KMS-11 (cell line): Measurements from ENCODE around the gene SPIB.

Source experiments
- H2AFZ ChIP-seq: fragments of 200-600 bp; sonication (generic); 2 replicates; pipeline ENCODE4 v1.6.1; 2016; ENCODE audit warnings: antibody characterized with exemption, mixed run types, low read depth
- H3K27ac ChIP-seq: fragments of 200-600 bp; sonication (generic); 2 replicates; pipeline ENCODE4 v1.6.1; 2016; ENCODE audit warnings: mild to moderate bottlenecking, mixed run types
- H3K27me3 ChIP-seq: fragments of 200-600 bp; sonication (generic); 2 replicates; pipeline ENCODE4 v1.6.1; 2017; ENCODE audit warnings: mild to moderate bottlenecking, low read depth, mixed run types, moderate library complexity; ENCODE audit not compliant: insufficient read depth
- H3K36me3 ChIP-seq: fragments of 200-600 bp; sonication (generic); 2 replicates; pipeline ENCODE4 v1.6.1; 2017; ENCODE audit warnings: mild to moderate bottlenecking, mixed run types; ENCODE audit not compliant: insufficient read depth
- H3K4me1 ChIP-seq: fragments of 200-600 bp; sonication (generic); 2 replicates; pipeline ENCODE4 v1.6.1; 2016; ENCODE audit warnings: mild to moderate bottlenecking, low read depth, mixed run types; ENCODE audit not compliant: poor library complexity, severe bottlenecking
- H3K4me2 ChIP-seq: fragments of 200-600 bp; sonication (generic); 2 replicates; pipeline ENCODE4 v1.7.0; 2016; ENCODE audit warnings: mild to moderate bottlenecking, mixed run types
- H3K4me3 ChIP-seq: fragments of 200-600 bp; sonication (generic); IDR thresholded peaks from 2 replicates; pipeline ENCODE4 v1.6.1; 2017; ENCODE audit warnings: low read depth, low read length, mixed read lengths; ENCODE audit not compliant: insufficient read depth
- H3K79me2 ChIP-seq: fragments of 200-600 bp; sonication (generic); 2 replicates; pipeline ENCODE4 v1.6.1; 2016; ENCODE audit warnings: low read depth, mixed run types; ENCODE audit not compliant: insufficient read depth
- H3K9ac ChIP-seq: fragments of 200-600 bp; sonication (generic); 2 replicates; pipeline ENCODE4 v1.6.1; 2016; ENCODE audit warnings: mild to moderate bottlenecking, mixed run types
- H4K20me1 ChIP-seq: fragments of 200-600 bp; sonication (generic); 2 replicates; pipeline ENCODE4 v1.6.1; 2016; ENCODE audit warnings: mild to moderate bottlenecking, mixed run types; ENCODE audit not compliant: insufficient read depth
- TF ChIP-seq, protein P1 (sequence below): fragments of 200-600 bp; sonication (generic); conservative IDR thresholded peaks from 2 replicates; pipeline ENCODE4 v1.6.1; 2017; ENCODE audit warnings: low read depth, mild to moderate bottlenecking, antibody characterized with exemption, low read length, moderate library complexity, mixed read lengths

The SPIB gene

GRCh38 chr19:50461066-50461875 is 42.5 kb downstream of the SPIB start:
- TF ChIP-seq, protein P1, sequence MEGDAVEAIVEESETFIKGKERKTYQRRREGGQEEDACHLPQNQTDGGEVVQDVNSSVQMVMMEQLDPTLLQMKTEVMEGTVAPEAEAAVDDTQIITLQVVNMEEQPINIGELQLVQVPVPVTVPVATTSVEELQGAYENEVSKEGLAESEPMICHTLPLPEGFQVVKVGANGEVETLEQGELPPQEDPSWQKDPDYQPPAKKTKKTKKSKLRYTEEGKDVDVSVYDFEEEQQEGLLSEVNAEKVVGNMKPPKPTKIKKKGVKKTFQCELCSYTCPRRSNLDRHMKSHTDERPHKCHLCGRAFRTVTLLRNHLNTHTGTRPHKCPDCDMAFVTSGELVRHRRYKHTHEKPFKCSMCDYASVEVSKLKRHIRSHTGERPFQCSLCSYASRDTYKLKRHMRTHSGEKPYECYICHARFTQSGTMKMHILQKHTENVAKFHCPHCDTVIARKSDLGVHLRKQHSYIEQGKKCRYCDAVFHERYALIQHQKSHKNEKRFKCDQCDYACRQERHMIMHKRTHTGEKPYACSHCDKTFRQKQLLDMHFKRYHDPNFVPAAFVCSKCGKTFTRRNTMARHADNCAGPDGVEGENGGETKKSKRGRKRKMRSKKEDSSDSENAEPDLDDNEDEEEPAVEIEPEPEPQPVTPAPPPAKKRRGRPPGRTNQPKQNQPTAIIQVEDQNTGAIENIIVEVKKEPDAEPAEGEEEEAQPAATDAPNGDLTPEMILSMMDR, result peak; percentile 87
- Histone ChIP-seq H2AFZ (peak overlapping the region; percentile 48; the same call in 1 of the 2 replicates), H3K9ac (no peak overlapping the region)

DNA sequence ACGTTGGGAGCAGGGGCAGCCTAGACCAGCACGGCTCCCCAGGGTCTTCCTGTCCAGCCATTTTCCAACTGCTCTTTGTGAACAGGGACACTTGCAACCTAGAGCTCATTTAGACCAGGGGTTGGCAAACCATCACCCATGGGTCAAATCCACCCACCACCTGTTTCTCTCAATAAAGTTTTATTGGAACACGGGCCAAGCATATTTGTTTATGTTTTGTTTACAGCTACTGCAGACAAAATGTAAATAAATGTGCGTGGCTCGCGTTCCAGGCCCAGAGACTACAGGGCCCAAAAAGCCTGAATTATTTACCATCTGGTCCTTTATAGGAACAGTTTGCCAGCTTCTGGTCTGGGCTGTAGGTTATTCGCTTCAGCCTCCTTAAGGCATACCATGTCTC is 44.2 kb downstream of the SPIB start:
- Histone ChIP-seq H3K79me2 (no peaks in the 10 kb centered on the region), H2AFZ (no peak overlapping the region), H3K4me2 (no peak overlapping the region), H3K9ac (no peak overlapping the region), H3K27ac (no peak overlapping the region), H4K20me1 (no peaks in the 10 kb centered on the region), H3K4me3 (no peak overlapping the region), H3K36me3 (no peaks in the 10 kb centered on the region), H3K27me3 (peaks cover 50% of the 10 kb centered on the region), H3K4me1 (no peaks in the 10 kb centered on the region)
- TF ChIP-seq, protein P1, result no peak

More at GRCh38 chr19:50461066-50461875, 42.5 kb downstream of the SPIB start:
- no peak overlapping the region for H3K4me2 ChIP-seq
- H3K36me3 ChIP-seq, result no peaks in the 10 kb centered on the region
- no peak overlapping the region for H3K4me3 ChIP-seq
- H3K4me1 ChIP-seq, result no peaks in the 10 kb centered on the region
- H3K27me3 ChIP-seq, result peaks cover 53% of the 10 kb centered on the region
- H3K27ac ChIP-seq, result no peak overlapping the region
- H3K79me2 ChIP-seq, result no peaks in the 10 kb centered on the region
- H4K20me1 ChIP-seq, result no peaks in the 10 kb centered on the region

DNA sequence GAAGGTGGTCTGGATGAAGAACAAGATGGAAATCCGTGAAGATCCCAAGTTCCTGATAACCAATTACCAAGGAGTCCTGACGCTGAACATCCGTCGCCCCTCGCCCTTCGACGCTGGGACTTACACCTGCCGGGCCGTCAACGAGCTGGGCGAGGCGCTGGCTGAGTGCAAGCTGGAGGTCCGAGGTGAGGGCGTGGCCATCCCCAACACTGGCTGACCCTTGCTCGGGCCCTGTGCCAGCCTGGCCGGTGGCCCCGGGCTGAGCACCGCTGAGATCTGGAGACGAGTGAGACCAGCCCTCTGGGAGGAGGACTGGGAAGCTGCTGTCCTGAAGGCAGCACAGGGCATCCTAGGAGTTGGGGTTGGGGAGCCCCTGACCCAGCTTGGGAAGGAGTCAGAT is 45.6 kb downstream of the SPIB start:
- TF ChIP-seq, protein P1, result no peak
- Histone ChIP-seq H2AFZ (no peak overlapping the region), H3K27me3 (peaks cover 64% of the 10 kb centered on the region), H3K36me3 (no peaks in the 10 kb centered on the region), H3K4me1 (no peaks in the 10 kb centered on the region), H4K20me1 (no peaks in the 10 kb centered on the region), H3K4me2 (no peak overlapping the region), H3K79me2 (no peaks in the 10 kb centered on the region), H3K27ac (no peak overlapping the region), H3K9ac (no peak overlapping the region), H3K4me3 (no peak overlapping the region)

DNA sequence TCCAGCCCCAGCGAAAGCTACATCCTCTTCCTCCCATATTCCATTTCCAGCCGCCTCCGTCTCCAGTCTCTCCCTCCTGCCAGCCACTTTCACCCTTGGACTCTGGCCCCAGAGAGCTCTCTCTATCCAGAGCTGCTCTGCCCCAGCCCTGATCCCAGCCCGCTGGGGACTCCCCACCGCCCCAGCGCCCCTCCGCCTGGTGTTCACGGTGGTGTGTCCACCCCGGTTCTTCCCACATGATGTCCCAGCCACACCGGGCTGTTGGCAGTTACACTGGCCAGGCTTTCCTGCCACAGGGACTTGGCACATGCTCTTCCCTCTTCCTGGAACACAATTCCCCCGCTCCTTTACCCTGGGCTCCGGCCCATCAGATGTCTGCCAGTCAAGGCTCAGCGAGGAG is 46.3 kb downstream of the SPIB start:
- TF ChIP-seq, protein P1, result no peak
- Histone ChIP-seq H3K4me1 (no peaks in the 10 kb centered on the region), H3K27ac (no peak overlapping the region), H4K20me1 (no peaks in the 10 kb centered on the region), H3K79me2 (no peaks in the 10 kb centered on the region), H3K9ac (no peak overlapping the region), H3K4me2 (no peak overlapping the region), H3K36me3 (no peaks in the 10 kb centered on the region), H3K27me3 (peaks cover 67% of the 10 kb centered on the region), H3K4me3 (no peak overlapping the region), H2AFZ (no peak overlapping the region)
